DND-41 (cell line): ENCODE data around the gene TBXAS1.

Experiments
- EZH2 ChIP-seq: IDR thresholded peaks from 3 replicates; pipeline ENCODE4 v1.6.1; 2012; ENCODE audit warnings: borderline replicate concordance, low read depth, mild to moderate bottlenecking, moderate library complexity, low read length, inconsistent platforms; ENCODE audit not compliant: severe bottlenecking
- TF ChIP-seq, protein P1 (sequence below): IDR thresholded peaks from 2 replicates; pipeline ENCODE4 v1.5.1; 2012; ENCODE audit warnings: borderline replicate concordance, low read length, moderate library complexity, mild to moderate bottlenecking; ENCODE audit not compliant: poor library complexity, severe bottlenecking; ENCODE audit errors: extremely low read depth

DNA sequence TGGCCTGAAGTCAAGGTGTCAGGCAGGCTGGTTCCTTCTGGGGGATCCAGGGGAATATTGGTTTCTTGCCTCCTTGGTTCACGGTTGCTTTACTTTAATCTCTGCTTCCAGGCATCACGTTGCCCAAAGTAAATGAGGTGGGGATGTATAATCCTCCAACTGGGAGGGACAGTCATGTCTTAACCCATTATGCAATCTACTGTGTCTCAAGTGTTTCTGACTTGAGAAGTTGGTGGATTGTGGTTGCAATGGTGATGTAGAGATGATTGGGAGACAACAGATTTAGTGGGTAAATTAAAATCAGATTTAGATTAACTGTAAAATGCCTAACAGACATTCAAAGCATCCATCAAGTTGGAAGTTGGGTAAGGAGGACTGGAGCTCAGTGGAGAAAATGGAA, 32.7 kb downstream of the TBXAS1 start:
- TF ChIP-seq, protein P1, sequence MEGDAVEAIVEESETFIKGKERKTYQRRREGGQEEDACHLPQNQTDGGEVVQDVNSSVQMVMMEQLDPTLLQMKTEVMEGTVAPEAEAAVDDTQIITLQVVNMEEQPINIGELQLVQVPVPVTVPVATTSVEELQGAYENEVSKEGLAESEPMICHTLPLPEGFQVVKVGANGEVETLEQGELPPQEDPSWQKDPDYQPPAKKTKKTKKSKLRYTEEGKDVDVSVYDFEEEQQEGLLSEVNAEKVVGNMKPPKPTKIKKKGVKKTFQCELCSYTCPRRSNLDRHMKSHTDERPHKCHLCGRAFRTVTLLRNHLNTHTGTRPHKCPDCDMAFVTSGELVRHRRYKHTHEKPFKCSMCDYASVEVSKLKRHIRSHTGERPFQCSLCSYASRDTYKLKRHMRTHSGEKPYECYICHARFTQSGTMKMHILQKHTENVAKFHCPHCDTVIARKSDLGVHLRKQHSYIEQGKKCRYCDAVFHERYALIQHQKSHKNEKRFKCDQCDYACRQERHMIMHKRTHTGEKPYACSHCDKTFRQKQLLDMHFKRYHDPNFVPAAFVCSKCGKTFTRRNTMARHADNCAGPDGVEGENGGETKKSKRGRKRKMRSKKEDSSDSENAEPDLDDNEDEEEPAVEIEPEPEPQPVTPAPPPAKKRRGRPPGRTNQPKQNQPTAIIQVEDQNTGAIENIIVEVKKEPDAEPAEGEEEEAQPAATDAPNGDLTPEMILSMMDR: no peak
- no peak for TF ChIP-seq EZH2
